Measurements from ENCODE around the gene C14orf119. TPM values are rescaled to one million over a fixed set of nuclear protein-coding genes. Genes with fewer than 3 reads are reported as not detected.
"Not testable (repeated sequence)": the region's sequence is repeated elsewhere in the genome, so short reads cannot be mapped to it uniquely, and the experiment has no call there.

Gene C14orf119
- total RNA-seq, 1 donor from 2014 or later, result 56.8 TPM

DNA sequence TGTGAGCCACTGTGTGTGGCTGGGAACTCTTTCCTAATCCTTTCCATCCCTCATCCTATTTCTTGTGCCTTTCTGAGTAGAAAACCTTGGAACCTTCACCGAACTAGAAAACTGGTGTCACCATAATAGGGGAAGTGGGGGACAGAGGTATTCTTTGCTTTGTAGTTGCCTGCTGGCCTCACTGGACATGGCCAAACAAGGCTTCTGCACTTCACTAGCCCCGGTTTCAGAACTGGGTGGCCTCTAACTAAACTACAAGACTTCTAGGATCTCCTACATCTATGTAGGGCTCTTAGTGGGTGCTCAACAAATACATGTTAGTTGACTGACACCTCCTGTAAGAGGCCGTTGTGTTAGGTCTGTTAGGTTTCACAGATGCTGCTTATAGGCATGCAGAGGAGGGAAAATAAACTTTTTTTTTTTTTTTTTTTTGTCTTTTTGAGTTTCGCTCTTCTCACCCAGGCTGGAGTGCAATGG is 10.1 kb downstream of the C14orf119 start:
- TF ChIP-seq, protein P1, sequence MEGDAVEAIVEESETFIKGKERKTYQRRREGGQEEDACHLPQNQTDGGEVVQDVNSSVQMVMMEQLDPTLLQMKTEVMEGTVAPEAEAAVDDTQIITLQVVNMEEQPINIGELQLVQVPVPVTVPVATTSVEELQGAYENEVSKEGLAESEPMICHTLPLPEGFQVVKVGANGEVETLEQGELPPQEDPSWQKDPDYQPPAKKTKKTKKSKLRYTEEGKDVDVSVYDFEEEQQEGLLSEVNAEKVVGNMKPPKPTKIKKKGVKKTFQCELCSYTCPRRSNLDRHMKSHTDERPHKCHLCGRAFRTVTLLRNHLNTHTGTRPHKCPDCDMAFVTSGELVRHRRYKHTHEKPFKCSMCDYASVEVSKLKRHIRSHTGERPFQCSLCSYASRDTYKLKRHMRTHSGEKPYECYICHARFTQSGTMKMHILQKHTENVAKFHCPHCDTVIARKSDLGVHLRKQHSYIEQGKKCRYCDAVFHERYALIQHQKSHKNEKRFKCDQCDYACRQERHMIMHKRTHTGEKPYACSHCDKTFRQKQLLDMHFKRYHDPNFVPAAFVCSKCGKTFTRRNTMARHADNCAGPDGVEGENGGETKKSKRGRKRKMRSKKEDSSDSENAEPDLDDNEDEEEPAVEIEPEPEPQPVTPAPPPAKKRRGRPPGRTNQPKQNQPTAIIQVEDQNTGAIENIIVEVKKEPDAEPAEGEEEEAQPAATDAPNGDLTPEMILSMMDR (IDR thresholded peaks at IDR 0.05), result no peak
- no peaks in the 10 kb centered on the region for H3K9me3 Mint-ChIP-seq (ENCODE audit: low read depth)
- no peak overlapping the region for H3K27ac Mint-ChIP-seq (ENCODE audit: unreplicated experiment)
- peaks cover under 1% of the 10 kb centered on the region for H3K36me3 Mint-ChIP-seq (ENCODE audit: low read depth)
- DNase-seq (ENCODE audit: low spot score), result no peak
- H3K4me1 Mint-ChIP-seq (ENCODE audit: low read depth), result peaks cover 8% of the 10 kb centered on the region
- no peak overlapping the region for H3K4me3 Mint-ChIP-seq (ENCODE audit: unreplicated experiment)
- H3K27me3 Mint-ChIP-seq (ENCODE audit: low read depth), result no peaks in the 10 kb centered on the region

DNA sequence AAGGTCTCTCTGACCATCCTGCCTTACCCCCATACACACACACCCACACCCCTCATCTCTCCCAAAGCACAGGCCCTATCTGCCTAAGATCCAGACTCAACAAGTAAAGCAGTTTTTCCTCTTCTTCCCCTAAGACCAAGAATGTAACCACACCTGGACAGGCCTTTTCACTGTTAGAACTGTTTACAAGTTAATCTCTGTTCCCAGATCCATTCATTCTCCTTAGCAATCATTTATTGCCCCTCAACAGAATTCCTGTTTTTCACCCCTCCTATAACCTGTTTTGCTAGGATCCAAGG is 11.4 kb downstream of the C14orf119 start:
- H3K27me3 Mint-ChIP-seq (ENCODE audit: low read depth), result no peaks in the 10 kb centered on the region
- peaks cover 8% of the 10 kb centered on the region for H3K4me1 Mint-ChIP-seq (ENCODE audit: low read depth)
- no peaks in the 10 kb centered on the region for H3K36me3 Mint-ChIP-seq (ENCODE audit: low read depth)
- no peak overlapping the region for H3K27ac Mint-ChIP-seq (ENCODE audit: unreplicated experiment)
- DNase-seq (ENCODE audit: low spot score), result no peak
- H3K9me3 Mint-ChIP-seq (ENCODE audit: low read depth), result no peaks in the 10 kb centered on the region
- TF ChIP-seq, protein P1 (IDR thresholded peaks at IDR 0.05), result no peak
- no peak overlapping the region for H3K4me3 Mint-ChIP-seq (ENCODE audit: unreplicated experiment)

DNA sequence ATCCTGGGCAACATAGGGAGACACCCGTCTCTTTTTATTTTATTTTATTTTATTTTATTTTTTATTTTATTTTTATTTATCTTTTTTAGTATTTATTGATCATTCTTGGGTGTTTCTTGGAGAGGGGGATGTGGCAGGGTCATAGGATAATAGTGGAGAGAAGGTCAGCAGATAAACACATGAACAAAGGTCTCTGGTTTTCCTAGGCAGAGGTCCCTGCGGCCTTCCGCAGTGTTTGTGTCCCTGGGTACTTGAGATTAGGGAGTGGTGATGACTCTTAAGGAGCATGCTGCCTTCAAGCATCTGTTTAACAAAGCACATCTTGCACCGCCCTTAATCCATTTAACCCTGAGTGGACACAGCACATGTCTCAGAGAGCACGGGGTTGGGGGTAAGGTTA is 12.3 kb downstream of the C14orf119 start:
- H3K27ac Mint-ChIP-seq (ENCODE audit: unreplicated experiment); DNase-seq (ENCODE audit: low spot score); H3K9me3 Mint-ChIP-seq (ENCODE audit: low read depth); H3K4me3 Mint-ChIP-seq (ENCODE audit: unreplicated experiment); H3K4me1 Mint-ChIP-seq (ENCODE audit: low read depth); H3K36me3 Mint-ChIP-seq (ENCODE audit: low read depth); H3K27me3 Mint-ChIP-seq (ENCODE audit: low read depth): not testable (repeated sequence)

DNA sequence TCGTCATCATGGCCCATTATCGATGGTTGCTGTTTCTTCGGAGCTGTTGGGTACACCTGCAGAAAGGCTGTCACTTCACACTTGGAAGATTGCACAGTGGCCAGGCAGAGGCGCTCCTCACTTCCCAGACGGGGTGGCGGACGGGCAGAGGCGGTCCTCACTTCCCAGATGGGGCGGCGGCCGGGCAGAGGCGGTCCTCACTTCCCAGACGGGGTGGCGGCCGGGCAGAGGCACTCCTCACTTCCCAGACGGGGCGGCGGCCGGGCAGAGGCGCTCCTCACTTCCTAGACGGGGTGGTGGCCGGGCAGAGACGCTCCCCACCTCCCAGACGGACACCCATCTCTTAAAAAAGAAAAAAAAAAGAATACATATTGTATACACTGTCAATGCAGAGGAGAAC is 12.9 kb downstream of the C14orf119 start:
- H3K4me1 Mint-ChIP-seq (ENCODE audit: low read depth); H3K27ac Mint-ChIP-seq (ENCODE audit: unreplicated experiment); H3K27me3 Mint-ChIP-seq (ENCODE audit: low read depth); H3K4me3 Mint-ChIP-seq (ENCODE audit: unreplicated experiment); H3K36me3 Mint-ChIP-seq (ENCODE audit: low read depth); H3K9me3 Mint-ChIP-seq (ENCODE audit: low read depth); DNase-seq (ENCODE audit: low spot score): not testable (repeated sequence)

GRCh38 chr14:23109769-23110168 is 14.5 kb downstream of the C14orf119 start:
- Mint-ChIP-seq H3K27ac (ENCODE audit: unreplicated experiment) (no peak overlapping the region), H3K9me3 (ENCODE audit: low read depth) (no peaks in the 10 kb centered on the region), H3K27me3 (ENCODE audit: low read depth) (no peaks in the 10 kb centered on the region), H3K4me1 (ENCODE audit: low read depth) (peaks cover 9% of the 10 kb centered on the region), H3K36me3 (ENCODE audit: low read depth) (no peaks in the 10 kb centered on the region), H3K4me3 (ENCODE audit: unreplicated experiment) (no peak overlapping the region)
- DNase-seq (ENCODE audit: low spot score), result no peak
- TF ChIP-seq, protein P1 (IDR thresholded peaks at IDR 0.05), result no peak

DNA sequence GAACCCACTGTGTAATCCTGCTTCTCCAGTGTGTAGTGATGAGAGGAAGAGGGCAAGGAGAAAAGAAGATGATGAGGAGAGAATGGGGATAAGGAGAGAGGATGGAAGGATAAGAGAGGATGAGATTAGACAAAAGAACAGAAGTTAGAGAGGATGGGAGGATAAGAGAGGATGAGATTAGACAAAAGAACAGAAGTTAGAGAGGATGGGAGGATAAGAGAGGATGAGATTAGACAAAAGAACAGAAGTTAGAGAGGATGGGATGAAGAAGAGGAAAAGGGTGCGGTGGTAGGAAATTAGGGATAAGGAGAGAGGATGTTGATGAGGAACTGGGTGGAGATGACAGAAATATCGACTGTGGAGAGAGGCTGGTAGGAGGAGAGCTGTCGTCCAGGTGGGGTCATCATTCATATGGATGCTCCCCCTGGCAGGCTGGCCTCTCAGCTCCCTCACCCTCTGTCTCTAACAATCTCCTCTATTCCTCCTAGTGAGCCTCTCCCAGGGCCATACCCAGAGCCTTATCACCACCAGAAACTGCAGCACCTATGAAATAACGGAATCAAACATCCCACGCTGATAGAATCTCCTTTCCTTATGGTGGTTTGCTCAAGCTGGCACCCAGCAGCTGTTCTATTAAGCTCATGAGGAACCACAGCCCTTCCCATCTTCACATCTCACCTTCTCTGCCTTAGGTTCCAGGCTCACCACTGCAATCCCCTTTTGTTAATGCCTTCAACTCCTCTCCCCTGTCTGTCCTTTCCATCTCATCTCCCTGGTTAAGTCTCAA is 15.5 kb downstream of the C14orf119 start:
- no peaks in the 10 kb centered on the region for H3K36me3 Mint-ChIP-seq (ENCODE audit: low read depth)
- H3K4me3 Mint-ChIP-seq (ENCODE audit: unreplicated experiment), result no peak overlapping the region
- peaks cover 12% of the 10 kb centered on the region for H3K4me1 Mint-ChIP-seq (ENCODE audit: low read depth)
- no peak for DNase-seq (ENCODE audit: low spot score)
- no peaks in the 10 kb centered on the region for H3K27me3 Mint-ChIP-seq (ENCODE audit: low read depth)
- H3K9me3 Mint-ChIP-seq (ENCODE audit: low read depth), result no peaks in the 10 kb centered on the region
- TF ChIP-seq, protein P1 (IDR thresholded peaks at IDR 0.05), result no peak
- H3K27ac Mint-ChIP-seq (ENCODE audit: unreplicated experiment), result no peak overlapping the region

Measured in chondrocyte (in vitro differentiated cells).